Spleen (tissue), 11 donors: ENCODE data around the gene SMIM14. TPM values are rescaled to one million over a fixed set of nuclear protein-coding genes. Genes with fewer than 3 reads are reported as not detected.

Experiments
- DNase-seq: peaks from one replicate; pipeline ENCODE4 v3.0.0-alpha.2; 2020
- H3K27ac ChIP-seq, 8 donors: fragments of 200-600 bp; sonication (generic) in 7 of 8; 1 replicate in 4 of 8; 2 replicates in 4 of 8; pipeline versions ENCODE4 v1.5.0 to v1.8.0; 2016 to 2021; ENCODE audit warnings: inconsistent platforms in 4 of 8, mild to moderate bottlenecking in 4 of 8, moderate library complexity in 1 of 8
- H3K27me3 ChIP-seq, 7 donors: fragments of 200-600 bp; sonication (generic) in 6 of 7; replicated peaks in 1 of 7; 1 replicate in 4 of 7; 2 replicates in 3 of 7; pipeline versions ENCODE4 v1.5.0 to v1.8.0; 2016 to 2021; ENCODE audit warnings: inconsistent platforms in 3 of 7, mild to moderate bottlenecking in 1 of 7
- H3K36me3 ChIP-seq, 6 donors: fragments of 200-600 bp; sonication (generic) in 5 of 6; 1 replicate in 4 of 6; 2 replicates in 2 of 6; pipeline versions ENCODE4 v1.5.0 to v1.8.0; 2016 to 2021; ENCODE audit warnings: inconsistent platforms in 2 of 6
- H3K4me1 ChIP-seq, 6 donors: fragments of 200-600 bp; sonication (generic) in 5 of 6; 1 replicate in 3 of 6; 2 replicates in 3 of 6; pipeline versions ENCODE4 v1.5.0 to v1.8.0; 2016 to 2021; ENCODE audit warnings: inconsistent platforms in 3 of 6
- H3K4me3 ChIP-seq, 8 donors: fragments of 200-600 bp; sonication (generic) in 7 of 8; 1 replicate in 4 of 8; 2 replicates in 4 of 8; pipeline versions ENCODE4 v1.5.0 to v1.8.0; 2016 to 2021; ENCODE audit warnings: inconsistent platforms in 4 of 8, mild to moderate bottlenecking in 4 of 8, moderate library complexity in 2 of 8
- H3K9me3 ChIP-seq, 8 donors: fragments of 200-600 bp; sonication (generic) in 7 of 8; 1 replicate in 4 of 8; 2 replicates in 4 of 8; pipeline versions ENCODE4 v1.5.0 to v1.8.0; 2016 to 2021; ENCODE audit warnings: inconsistent platforms in 4 of 8
- POLR2A ChIP-seq, 3 donors: fragments of 450-650 bp; IDR thresholded peaks; one replicate each; pipeline ENCODE4 v1.5.1; 2017; ENCODE audit warnings: antibody characterized with exemption in 3 of 3, mild to moderate bottlenecking in 1 of 3
- POLR2AphosphoS5 ChIP-seq, 3 donors: sonication (generic); formaldehyde crosslinking; IDR thresholded peaks; one replicate each; pipeline ENCODE4 v1.5.1; 2017; ENCODE audit warnings: antibody characterized with exemption in 3 of 3
- WGBS, 5 donors: extraction: QIAGEN DNeasy Blood & Tissue Kit in 3 of 5; methylation state at CpG; one replicate each; pipeline versions ENCODE4 v1.1.5 to v1.1.7; 2013 to 2018; 5-methylcytosine and 5-hydroxymethylcytosine counted together
- intact Hi-C: fragments of 100-400 bp; cut with DNase I; formaldehyde crosslinking; loops from one replicate; pipeline ENCODE4 v1.15.0; 2023; ENCODE audit warnings: low total_unique reads
- polyA plus RNA-seq, 3 donors: library from polyadenylated mRNA; stranded (reverse); fragments of 200-250 nt; gene quantifications; one replicate each; pipeline ENCODE4 v1.2.1, GENCODE V29; 2013
- total RNA-seq, 7 donors: library from RNA; depleted of rRNA in 3 of 7; stranded (reverse); fragments of >200 nt in 3 of 7; fragmentation: NEBNext Ultra II Directional in 4 of 7; extraction: Animal tissue kit (Norgen Biotek cat#: 25700) in 4 of 7; gene quantifications; one replicate each; pipeline versions ENCODE4 v1.1.0 to v1.2.1, GENCODE V29; 2016 to 2021
- TF ChIP-seq, protein P1 (sequence below), 11 experiments: fragments of 200-600 bp in 7 of 11; fragments of 450-650 bp in 4 of 11; sonication (generic) in 4 of 11; IDR thresholded peaks in 8 of 11; conservative IDR thresholded peaks in 3 of 11; 1 replicate in 7 of 11; 2 replicates in 4 of 11; pipeline versions ENCODE4 v1.4.0 to v1.8.0; 2016 to 2021; ENCODE audit warnings: antibody characterized with exemption in 11 of 11, inconsistent platforms in 4 of 11, mild to moderate bottlenecking in 1 of 11
- donor health status: healthy with polysubstance abuse.
- donor health status: DM: no; HTN: no; CAD: no; lungs with moderate emphysema.
- donor health status: DM: no; HTN: no; CAD: no.
- donor health status: Bipolar disorder and iron deficiency.
- donor health status: healthy.
- donor health status: DM: no; HTN: no; CAD: no.
- donor health status: DM: yes; HTN: yes; CAD: no.

SMIM14 gene
- total and polyA plus RNA-seq, 10 donors: 33.4 to 111 (median 64.4) TPM

DNA sequence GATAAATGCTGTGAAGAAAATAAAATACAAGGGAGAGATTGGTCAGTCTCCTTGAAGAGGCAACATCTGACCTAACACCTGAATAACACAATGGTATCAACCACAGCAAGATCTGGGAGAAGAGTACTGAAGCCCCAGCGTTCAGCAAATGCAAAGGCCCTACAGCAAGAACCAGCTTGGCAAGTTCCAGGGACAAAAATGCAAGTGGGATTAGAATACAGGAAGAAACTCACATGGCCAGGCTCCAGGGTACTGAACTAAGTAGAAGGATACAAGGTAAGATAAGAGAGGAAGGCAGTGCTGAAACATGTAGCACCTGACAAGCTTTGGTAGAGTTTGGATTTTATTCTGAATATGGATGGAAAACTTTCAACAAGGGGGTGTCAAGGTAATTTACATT lies 3.6 kb downstream of the SMIM14 start:
- H3K27ac ChIP-seq: peak overlapping the region in 5 of 8 donors; percentile 36 to 99 (median 96)
- TF ChIP-seq, protein P1, sequence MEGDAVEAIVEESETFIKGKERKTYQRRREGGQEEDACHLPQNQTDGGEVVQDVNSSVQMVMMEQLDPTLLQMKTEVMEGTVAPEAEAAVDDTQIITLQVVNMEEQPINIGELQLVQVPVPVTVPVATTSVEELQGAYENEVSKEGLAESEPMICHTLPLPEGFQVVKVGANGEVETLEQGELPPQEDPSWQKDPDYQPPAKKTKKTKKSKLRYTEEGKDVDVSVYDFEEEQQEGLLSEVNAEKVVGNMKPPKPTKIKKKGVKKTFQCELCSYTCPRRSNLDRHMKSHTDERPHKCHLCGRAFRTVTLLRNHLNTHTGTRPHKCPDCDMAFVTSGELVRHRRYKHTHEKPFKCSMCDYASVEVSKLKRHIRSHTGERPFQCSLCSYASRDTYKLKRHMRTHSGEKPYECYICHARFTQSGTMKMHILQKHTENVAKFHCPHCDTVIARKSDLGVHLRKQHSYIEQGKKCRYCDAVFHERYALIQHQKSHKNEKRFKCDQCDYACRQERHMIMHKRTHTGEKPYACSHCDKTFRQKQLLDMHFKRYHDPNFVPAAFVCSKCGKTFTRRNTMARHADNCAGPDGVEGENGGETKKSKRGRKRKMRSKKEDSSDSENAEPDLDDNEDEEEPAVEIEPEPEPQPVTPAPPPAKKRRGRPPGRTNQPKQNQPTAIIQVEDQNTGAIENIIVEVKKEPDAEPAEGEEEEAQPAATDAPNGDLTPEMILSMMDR (IDR thresholded peaks at IDR 0.05 in 8 of 11, conservative IDR thresholded peaks at IDR 0.05 in 3 of 11): no peak
- intact Hi-C loops: no loop called here
- peaks cover 0 to 8% (median 0%) of the 10 kb centered on the region in 6 donors for H3K36me3 ChIP-seq
- peaks cover 26 to 87% (median 57%) of the 10 kb centered on the region in 6 donors for H3K4me1 ChIP-seq
- no peak overlapping the region for H3K4me3 ChIP-seq
- DNase-seq: no peak
- WGBS, 5 donors: 70 to 90% (median 81%) methylated on average over 1 of the region's 1 CpG
- H3K9me3 ChIP-seq: no peaks in the 10 kb centered on the region
- no peaks in the 10 kb centered on the region for H3K27me3 ChIP-seq

DNA sequence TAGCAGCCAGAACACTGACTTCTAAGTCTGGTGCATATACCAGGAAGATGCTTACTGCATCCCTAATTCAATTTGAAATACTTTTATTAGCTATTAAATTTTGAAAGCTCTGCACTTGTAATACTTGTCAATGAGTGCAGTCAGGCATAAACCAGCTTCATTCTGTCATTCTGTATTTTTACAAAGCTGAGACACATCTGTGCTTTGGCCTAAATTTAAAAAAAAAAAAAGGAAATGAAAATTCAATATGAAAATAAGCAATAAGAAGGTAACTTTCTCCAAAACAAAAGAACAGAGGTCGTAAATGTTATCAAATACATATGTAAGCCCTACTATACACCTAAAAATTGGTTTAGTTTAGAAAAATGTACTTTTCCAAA lies 7.0 kb downstream of the SMIM14 start:
- WGBS, 5 donors: 50 to 76% (median 68%) methylated on average over 1 of the region's 1 CpG

DNA sequence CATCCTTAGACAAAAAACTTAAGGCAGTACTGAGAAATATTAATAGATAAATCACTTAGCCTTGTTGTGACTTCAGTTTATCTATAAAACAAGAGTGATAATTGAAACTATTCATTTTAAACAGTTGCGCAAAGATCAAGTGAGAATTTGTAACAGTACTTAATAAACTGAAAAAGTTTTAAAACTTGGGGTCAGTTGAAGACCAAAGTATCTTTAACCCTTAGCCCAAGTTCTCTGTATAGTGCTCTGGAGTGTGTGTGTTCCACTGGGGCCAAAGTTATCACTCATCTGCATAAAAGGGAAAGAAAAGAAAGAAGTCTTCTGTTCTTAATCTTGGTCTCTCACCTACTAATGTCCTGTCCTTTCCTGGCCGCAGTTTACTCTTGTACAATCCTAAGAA lies 11.3 kb downstream of the SMIM14 start:
- TF ChIP-seq, protein P1 (IDR thresholded peaks at IDR 0.05 in 8 of 11, conservative IDR thresholded peaks at IDR 0.05 in 3 of 11): no peak
- Histone ChIP-seq H3K27me3 (no peaks in the 10 kb centered on the region), H3K9me3 (no peaks in the 10 kb centered on the region), H3K36me3 (peaks cover 0 to 9% (median 1%) of the 10 kb centered on the region in 6 donors), H3K4me3 (no peak overlapping the region), H3K27ac (peak overlapping the region in 4 of 8 donors; percentile 45 to 77 (median 59)), H3K4me1 (peaks cover 13 to 100% (median 54%) of the 10 kb centered on the region in 6 donors)
- intact Hi-C loops: no loop called here
- WGBS, 5 donors: 93 to 97% (median 94%) methylated on average over 2 of the region's 2 CpGs
- DNase-seq: no peak

More for the DNA sequence above, 7.0 kb downstream of the SMIM14 start:
- H3K4me1 ChIP-seq: peaks cover 20 to 99% (median 51%) of the 10 kb centered on the region in 6 donors
- H3K36me3 ChIP-seq: peaks cover 0 to 12% (median 0%) of the 10 kb centered on the region in 6 donors
- no peaks in the 10 kb centered on the region for H3K9me3 ChIP-seq
- intact Hi-C loops: loop anchor here (5.0 kb wide), 1 partner anchor 104 kb away; the partner anchor contains the start of gene UGDH
- TF ChIP-seq POLR2AphosphoS5 (IDR thresholded peaks at IDR 0.05): no peak
- TF ChIP-seq, protein P1 (IDR thresholded peaks at IDR 0.05 in 8 of 11, conservative IDR thresholded peaks at IDR 0.05 in 3 of 11): no peak
- no peak for DNase-seq
- H3K27ac ChIP-seq: peak overlapping the region; percentile 5 to 81 (median 70)
- H3K27me3 ChIP-seq: no peaks in the 10 kb centered on the region
- H3K4me3 ChIP-seq: peak overlapping the region in 2 of 8 donors; percentile 13 to 26

DNA sequence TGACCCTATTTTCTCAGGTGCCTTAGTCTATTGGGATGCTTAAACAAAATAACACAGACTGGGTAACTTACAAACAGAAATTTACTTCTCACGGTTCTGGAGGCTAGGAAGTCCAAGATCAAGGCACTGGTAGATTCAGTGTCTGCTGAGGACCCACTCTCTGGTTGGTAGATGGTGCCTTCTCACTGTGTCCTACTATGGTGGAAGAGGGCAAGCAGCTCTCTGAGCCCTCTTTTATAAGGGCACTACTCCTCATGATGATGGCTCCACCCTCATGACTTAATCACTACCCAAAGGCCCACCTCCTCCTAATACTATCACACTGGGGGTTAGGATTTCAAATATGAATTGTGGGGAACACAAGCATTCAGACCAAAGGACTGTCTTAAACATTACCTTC lies 11.8 kb downstream of the SMIM14 start:
- TF ChIP-seq, protein P1 (IDR thresholded peaks at IDR 0.05 in 8 of 11, conservative IDR thresholded peaks at IDR 0.05 in 3 of 11): no peak
- TF ChIP-seq POLR2A (IDR thresholded peaks at IDR 0.05) (no peak), POLR2AphosphoS5 (IDR thresholded peaks at IDR 0.05) (peak in 1 of 3 donors; percentile 72)
- no peaks in the 10 kb centered on the region for H3K27me3 ChIP-seq
- no peak for DNase-seq
- H3K36me3 ChIP-seq: peaks cover 0 to 10% (median 4%) of the 10 kb centered on the region in 6 donors
- no peaks in the 10 kb centered on the region for H3K9me3 ChIP-seq
- H3K4me3 ChIP-seq: peak overlapping the region in 5 of 8 donors; percentile 1 to 63 (median 32)
- H3K27ac ChIP-seq: peak overlapping the region in 4 of 8 donors; percentile 45 to 77 (median 59)
- WGBS, 5 donors: 60 to 80% (median 68%) methylated on average over 1 of the region's 1 CpG
- peaks cover 13 to 100% (median 53%) of the 10 kb centered on the region in 6 donors for H3K4me1 ChIP-seq
- intact Hi-C loops: no loop called here
